ENCODE results near the gene TBC1D8. TPM values are rescaled to one million over a fixed set of nuclear protein-coding genes. Genes with fewer than 3 reads are reported as not detected.

The TBC1D8 gene
- total and polyA plus RNA-seq, 4 donors, result 10.4 to 38.6 (median 13.4) TPM

DNA sequence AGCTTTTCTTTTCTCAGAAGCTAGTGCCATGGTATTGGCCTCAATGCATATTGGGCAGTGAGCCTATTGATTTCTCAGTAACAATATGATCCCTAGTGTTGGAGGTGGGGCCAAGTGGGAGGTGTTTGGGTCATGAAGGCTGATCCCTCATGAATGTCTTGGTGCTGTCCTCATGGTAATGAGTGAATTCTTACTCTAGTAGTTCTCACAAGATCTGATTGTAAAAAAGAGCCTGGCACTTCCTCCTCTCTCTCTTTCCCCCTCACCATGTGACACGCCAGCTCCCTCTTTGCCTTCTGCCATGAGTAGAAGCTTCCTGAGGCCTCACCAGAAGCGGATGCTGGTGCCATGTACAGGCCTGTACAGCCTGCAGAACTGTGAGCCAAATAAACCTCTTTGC, 12.8 kb upstream of the TBC1D8 start:
- H3K27ac ChIP-seq (ENCODE audit: low read depth in 1 of 2, low read length in 2 of 2), result no peak overlapping the region
- H3K27me3 ChIP-seq (ENCODE audit: control insufficient read depth in 4 of 4, insufficient read depth in 4 of 4, low read length in 3 of 4), result no peaks in the 10 kb centered on the region
- H3K9ac ChIP-seq (ENCODE audit: low read depth in 1 of 2, low read length in 2 of 2), result no peak overlapping the region
- WGBS, result 96% methylated on average over 2 of the region's 2 CpGs
- H3K9me3 ChIP-seq (ENCODE audit: control insufficient read depth in 4 of 4, low read length in 3 of 4), result no peaks in the 10 kb centered on the region
- no peak overlapping the region for H3K4me3 ChIP-seq (ENCODE audit: low read depth in 1 of 3, low read length in 3 of 3)
- DNase-seq (ENCODE audit: low spot score), result no peak
- H3K4me1 ChIP-seq (ENCODE audit: control insufficient read depth in 4 of 4, insufficient read depth in 4 of 4, low read length in 3 of 4), result peaks cover 0 to 5% (median 0%) of the 10 kb centered on the region in 4 donors
- no peaks in the 10 kb centered on the region for H3K36me3 ChIP-seq (ENCODE audit: control insufficient read depth in 4 of 4, insufficient read depth in 3 of 4, low read depth in 1 of 4, low read length in 3 of 4)
- TF ChIP-seq RXRA (IDR thresholded peaks at IDR 0.05) (no peak), JUND (IDR thresholded peaks at IDR 0.05) (no peak), ATF3 (IDR thresholded peaks at IDR 0.05) (no peak), CTCF (IDR thresholded peaks at IDR 0.05; ENCODE audit: low read depth, low read length, missing input control) (no peak), YY1 (IDR thresholded peaks at IDR 0.05) (no peak)

- TF ChIP-seq JUND (IDR thresholded peaks at IDR 0.05) (no peak), MAX (IDR thresholded peaks at IDR 0.05) (no peak), YY1 (IDR thresholded peaks at IDR 0.05) (no peak), CTCF (IDR thresholded peaks at IDR 0.05; ENCODE audit: low read depth, low read length, missing input control) (no peak), TAF1 (conservative IDR thresholded peaks at IDR 0.05) (no peak), SP1 (IDR thresholded peaks at IDR 0.05) (no peak), RAD21 (IDR thresholded peaks at IDR 0.05) (no peak), ATF3 (IDR thresholded peaks at IDR 0.05) (no peak), FOXA2 (IDR thresholded peaks at IDR 0.05) (no peak), FOXA1 (IDR thresholded peaks at IDR 0.05) (no peak), GABPA (IDR thresholded peaks at IDR 0.05 in 1 of 2, conservative IDR thresholded peaks at IDR 0.05 in 1 of 2) (no peak)
- TF ChIP-seq, protein P1, sequence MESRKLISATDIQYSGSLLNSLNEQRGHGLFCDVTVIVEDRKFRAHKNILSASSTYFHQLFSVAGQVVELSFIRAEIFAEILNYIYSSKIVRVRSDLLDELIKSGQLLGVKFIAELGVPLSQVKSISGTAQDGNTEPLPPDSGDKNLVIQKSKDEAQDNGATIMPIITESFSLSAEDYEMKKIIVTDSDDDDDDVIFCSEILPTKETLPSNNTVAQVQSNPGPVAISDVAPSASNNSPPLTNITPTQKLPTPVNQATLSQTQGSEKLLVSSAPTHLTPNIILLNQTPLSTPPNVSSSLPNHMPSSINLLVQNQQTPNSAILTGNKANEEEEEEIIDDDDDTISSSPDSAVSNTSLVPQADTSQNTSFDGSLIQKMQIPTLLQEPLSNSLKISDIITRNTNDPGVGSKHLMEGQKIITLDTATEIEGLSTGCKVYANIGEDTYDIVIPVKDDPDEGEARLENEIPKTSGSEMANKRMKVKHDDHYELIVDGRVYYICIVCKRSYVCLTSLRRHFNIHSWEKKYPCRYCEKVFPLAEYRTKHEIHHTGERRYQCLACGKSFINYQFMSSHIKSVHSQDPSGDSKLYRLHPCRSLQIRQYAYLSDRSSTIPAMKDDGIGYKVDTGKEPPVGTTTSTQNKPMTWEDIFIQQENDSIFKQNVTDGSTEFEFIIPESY (IDR thresholded peaks at IDR 0.05), result no peak
- no peak for DNase-seq (ENCODE audit: low spot score)
- Histone ChIP-seq H3K9ac (ENCODE audit: low read depth in 1 of 2, low read length in 2 of 2) (no peak overlapping the region), H3K27ac (ENCODE audit: low read depth in 1 of 2, low read length in 2 of 2) (no peak overlapping the region), H3K4me1 (ENCODE audit: control insufficient read depth in 4 of 4, insufficient read depth in 4 of 4, low read length in 3 of 4) (peaks cover 0 to 5% (median 0%) of the 10 kb centered on the region in 4 donors), H3K9me3 (ENCODE audit: control insufficient read depth in 4 of 4, low read length in 3 of 4) (no peaks in the 10 kb centered on the region), H3K27me3 (ENCODE audit: control insufficient read depth in 4 of 4, insufficient read depth in 4 of 4, low read length in 3 of 4) (no peaks in the 10 kb centered on the region), H3K4me3 (ENCODE audit: low read depth in 1 of 3, low read length in 3 of 3) (no peak overlapping the region), H3K36me3 (ENCODE audit: control insufficient read depth in 4 of 4, insufficient read depth in 3 of 4, low read depth in 1 of 4, low read length in 3 of 4) (no peaks in the 10 kb centered on the region)
- WGBS, result 64% methylated on average over 9 of the region's 9 CpGs
These were observed 11.6 kb upstream of the TBC1D8 start for GRCh38 chr2:101162561-101163330.
